Heart right ventricle (tissue), 16 donors: ENCODE measurements around the gene EDAR. TPM values are rescaled to one million over a fixed set of nuclear protein-coding genes. Genes with fewer than 3 reads are reported as not detected.

ENCODE experiments used
- ATAC-seq, 8 donors: fragments of 200-7000 bp; cut with Tn5 transposase; one replicate each; pipeline ENCODE4 v1.9.1; 2020; ENCODE audit warnings: mild to moderate bottlenecking in 8 of 8, moderate library complexity in 8 of 8, moderate number of reproducible peaks in 1 of 8
- DNase-seq, 2 donors: peaks; one replicate each; pipeline ENCODE4 v3.0.0-alpha.2; 2020
- H3K27ac ChIP-seq, 10 donors: fragments of 200-600 bp; sonication (generic) in 2 of 10; one replicate each; pipeline versions ENCODE4 v1.5.0 to v1.8.0; 2020 to 2022; ENCODE audit warnings: mild to moderate bottlenecking in 3 of 10
- H3K27me3 ChIP-seq, 7 donors: fragments of 200-600 bp; one replicate each; pipeline ENCODE4 v1.8.0; 2021 to 2022; ENCODE audit warnings: mild to moderate bottlenecking in 2 of 7
- H3K36me3 ChIP-seq, 9 donors: fragments of 200-600 bp; sonication (generic) in 1 of 9; one replicate each; pipeline versions ENCODE4 v1.5.0 to v1.8.0; 2020 to 2022; ENCODE audit warnings: mild to moderate bottlenecking in 2 of 9
- H3K4me1 ChIP-seq, 9 donors: fragments of 200-600 bp; sonication (generic) in 1 of 9; one replicate each; pipeline versions ENCODE4 v1.5.0 to v1.8.0; 2020 to 2022; ENCODE audit warnings: mild to moderate bottlenecking in 4 of 9
- H3K4me3 ChIP-seq, 10 donors: fragments of 200-600 bp; sonication (generic) in 2 of 10; one replicate each; pipeline versions ENCODE4 v1.5.0 to v1.8.0; 2020 to 2022; ENCODE audit warnings: mild to moderate bottlenecking in 7 of 10, moderate library complexity in 2 of 10
- H3K9me3 ChIP-seq, 11 donors: fragments of 200-600 bp in 10 of 11; sonication (generic) in 2 of 11; one replicate each; pipeline versions ENCODE4 v1.5.0 to v1.8.0; 2013 to 2022; ENCODE audit warnings: mild to moderate bottlenecking in 2 of 11, control low read depth in 1 of 11, moderate library complexity in 1 of 11
- CTCF ChIP-seq, 9 donors: fragments of 200-600 bp; sonication (generic) in 2 of 9; IDR thresholded peaks; one replicate each; pipeline versions ENCODE4 v1.5.0 to v1.8.0; 2021 to 2022; ENCODE audit warnings: antibody characterized with exemption in 9 of 9, mild to moderate bottlenecking in 5 of 9, moderate library complexity in 1 of 9
- WGBS, 2 donors: extraction: QIAGEN DNeasy Blood & Tissue Kit; methylation state at CpG; one replicate each; pipeline ENCODE4 v1.1.7; 2013; ENCODE audit warnings: inconsistent platforms in 1 of 2; 5-methylcytosine and 5-hydroxymethylcytosine counted together
- intact Hi-C, 10 donors: fragments of 100-400 bp; cut with DNase I; formaldehyde crosslinking; loops; one replicate each; pipeline versions ENCODE4 v1.11.1 to v1.14.2; 2022
- polyA plus RNA-seq, 2 donors: library from polyadenylated mRNA; stranded (reverse); fragments of 200-250 nt; gene quantifications; one replicate each; pipeline ENCODE4 v1.2.3, GENCODE V29; 2013
- total RNA-seq, 10 donors: library from RNA; stranded (reverse); fragmentation: NEBNext Ultra II Directional in 3 of 10; extraction: Animal tissue kit (Norgen Biotek cat#: 25700) in 3 of 10; gene quantifications; one replicate each; pipeline versions ENCODE4 v1.2.1 to v1.2.4, GENCODE V29; 2021 to 2023
- donor health status: Arrhythmogenic right ventricular cardiomyopathy.
- donor health status: ischemic (EF 13 %, LVEDD 7.1; RV severe dilation, severe dysfunction).
- donor health status: healthy with polysubstance abuse.
- donor health status: DM: no; HTN: yes; CAD: no.
- donor health status: DM: no; HTN: no; CAD: no.
- donor health status: ischemic (EF 25% LVEDD 6.9; RV normal size, moderate dysfunction).
- donor health status: ischemic (EF 25% LVEDD 5.7; RV mildly dilated, moderate dysfunction).
- donor health status: healthy.
- donor health status: DM: yes; HTN: yes; CAD: no.
- donor health status: Ischemic cardiomyopathy.
- donor health status: ischemic (EF 35%, LVEDD 5.7; RV mildly dilated, moderate dysfunction).
- donor health status: nonischemic (EF 11% LVEDD 7.7; RV severe dilation, severe dysfunction).
- donor health status: DM: yes; HTN: yes; CAD: no.
- donor health status: PGD.
- donor health status: ischemic (EF 29% LVEDD 5.4; RV normal size, mild dysfunction).
- donor health status: nonischemic (EF 23%, LVEDD 6.1; RV moderate dilation, normal function).

EDAR gene
- total and polyA plus RNA-seq, 12 donors, result 0.07 to 0.34 TPM; not detected in 10

DNA sequence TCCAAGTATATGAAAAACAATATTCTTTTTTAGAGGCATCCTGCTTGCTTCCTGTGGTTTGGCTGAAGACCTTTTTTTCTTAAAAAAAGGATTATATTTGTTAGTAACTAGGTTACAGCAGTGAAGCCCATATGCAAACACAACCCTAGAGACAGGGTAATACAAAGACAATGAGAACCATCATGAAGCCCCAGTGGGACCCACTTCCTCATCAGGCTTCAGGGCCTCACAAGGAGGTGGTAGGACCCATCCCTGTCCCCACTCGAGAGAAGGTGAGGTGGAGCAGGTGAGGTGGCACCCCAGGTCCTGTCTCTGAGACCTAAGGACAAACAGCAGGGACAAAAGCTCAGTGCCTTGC is 80.3 kb downstream of the EDAR start:
- DNase-seq (no peak), ATAC-seq (no peak)
- no peak overlapping the region for H3K27ac ChIP-seq
- peaks cover 0 to 10% (median 0%) of the 10 kb centered on the region in 9 donors for H3K4me1 ChIP-seq
- H3K36me3 ChIP-seq, result no peaks in the 10 kb centered on the region
- 81 to 83% methylated on average over 1 of the region's 1 CpG for WGBS, 2 donors
- intact Hi-C loops, result no loop called here
- peaks cover 0 to 5% (median 0%) of the 10 kb centered on the region in 7 donors for H3K27me3 ChIP-seq
- no peak overlapping the region for H3K4me3 ChIP-seq
- H3K9me3 ChIP-seq, result no peaks in the 10 kb centered on the region
- TF ChIP-seq CTCF (IDR thresholded peaks at IDR 0.05), result no peak

DNA sequence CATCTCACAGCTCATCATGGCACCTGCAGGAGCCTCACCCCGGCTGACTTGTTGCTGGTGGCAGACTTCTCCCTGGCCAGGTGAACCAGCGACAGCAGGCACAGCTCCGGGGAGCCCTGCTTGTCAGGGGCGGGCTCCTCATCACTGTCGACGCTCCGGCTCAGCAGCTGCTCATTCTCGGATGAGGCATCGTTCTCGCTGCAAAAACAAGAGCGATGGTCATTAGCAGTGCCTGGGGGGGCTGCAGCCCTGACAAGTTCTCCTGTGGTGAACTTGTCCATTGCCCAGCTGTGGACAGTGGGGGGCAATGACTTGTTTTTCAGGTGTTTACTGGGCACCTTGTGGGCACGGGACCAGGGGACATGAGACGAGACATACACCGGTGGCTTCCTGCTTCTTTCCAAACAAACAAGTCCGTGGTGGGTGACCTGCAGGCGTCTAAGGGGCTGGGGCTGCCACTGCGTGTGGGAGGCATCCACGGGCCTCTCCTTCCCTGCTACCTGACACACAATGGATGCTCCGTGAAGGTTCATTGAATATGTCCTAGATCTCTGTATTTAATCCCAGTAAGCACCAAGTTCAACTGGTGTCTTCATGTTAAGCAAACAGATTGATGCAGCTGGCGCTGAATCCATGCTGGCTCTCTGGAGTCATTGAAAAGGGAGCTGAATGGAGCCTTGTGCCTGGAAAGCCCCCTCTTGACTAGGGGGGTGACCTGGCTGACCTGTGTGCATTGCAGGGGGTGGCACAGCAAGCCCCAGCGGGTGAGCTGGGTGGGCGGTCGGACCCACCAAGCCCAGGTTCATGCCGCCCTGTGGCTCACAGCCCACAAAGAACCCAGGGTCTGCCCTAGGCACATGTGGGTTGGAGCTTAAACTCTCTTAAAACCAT is 81.0 kb downstream of the EDAR start:
- Histone ChIP-seq H3K4me1 (peaks cover 0 to 10% (median 0%) of the 10 kb centered on the region in 9 donors), H3K36me3 (no peaks in the 10 kb centered on the region), H3K9me3 (no peaks in the 10 kb centered on the region), H3K27ac (no peak overlapping the region), H3K4me3 (no peak overlapping the region), H3K27me3 (peaks cover 0 to 5% (median 0%) of the 10 kb centered on the region in 7 donors)
- ATAC-seq (no peak), DNase-seq (no peak)
- WGBS, 2 donors, result 80 to 82% methylated on average over 24 of the region's 24 CpGs
- intact Hi-C loops, result no loop called here
- TF ChIP-seq CTCF (IDR thresholded peaks at IDR 0.05), result no peak

- H3K4me1 ChIP-seq, result peaks cover 0 to 10% (median 0%) of the 10 kb centered on the region in 9 donors
- H3K27me3 ChIP-seq, result peaks cover 0 to 5% (median 0%) of the 10 kb centered on the region in 7 donors
- H3K36me3 ChIP-seq, result no peaks in the 10 kb centered on the region
- TF ChIP-seq CTCF (IDR thresholded peaks at IDR 0.05), result no peak
- DNase-seq, result peak in 1 of 2 donors; percentile 37
- 75 to 77% methylated on average over 15 of the region's 15 CpGs for WGBS, 2 donors
- no peak overlapping the region for H3K4me3 ChIP-seq
- peak in 7 of 8 donors; percentile 21 to 63 (median 33) for ATAC-seq
- intact Hi-C loops, result no loop called here
- no peak overlapping the region for H3K27ac ChIP-seq
- H3K9me3 ChIP-seq, result no peaks in the 10 kb centered on the region
Observed at GRCh38 chr2:108906403-108907077, 82.5 kb downstream of the EDAR start.

DNA sequence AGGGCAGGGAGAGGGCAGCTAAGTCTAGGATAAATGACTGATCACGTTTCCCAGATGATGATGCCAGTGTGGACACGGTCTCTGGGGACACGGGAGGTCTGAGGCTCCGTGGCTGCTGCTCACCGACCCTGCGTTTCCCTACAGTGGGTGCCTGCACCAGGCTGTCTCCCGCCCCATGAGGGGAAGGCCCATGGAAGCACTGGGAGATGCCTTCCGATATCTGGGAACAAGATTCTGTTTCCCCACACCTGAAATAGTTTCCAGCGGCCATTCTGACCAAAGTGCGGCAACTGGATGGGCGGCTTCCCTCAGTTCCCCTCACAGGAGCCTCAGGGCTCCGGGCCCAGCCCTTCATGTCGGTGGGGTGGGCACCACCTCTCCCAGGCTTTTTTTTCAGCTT is 83.1 kb downstream of the EDAR start:
- no peak overlapping the region for H3K27ac ChIP-seq
- peak in 1 of 8 donors; percentile 34 for ATAC-seq
- H3K36me3 ChIP-seq, result no peaks in the 10 kb centered on the region
- H3K27me3 ChIP-seq, result peaks cover 0 to 5% (median 0%) of the 10 kb centered on the region in 7 donors
- no peak for TF ChIP-seq CTCF (IDR thresholded peaks at IDR 0.05)
- H3K4me1 ChIP-seq, result peaks cover 0 to 10% (median 0%) of the 10 kb centered on the region in 9 donors
- H3K9me3 ChIP-seq, result peaks cover 0 to 4% (median 0%) of the 10 kb centered on the region in 11 donors
- no peak overlapping the region for H3K4me3 ChIP-seq
- intact Hi-C loops, result no loop called here
- no peak for DNase-seq
- WGBS, 2 donors, result 85 to 87% methylated on average over 13 of the region's 13 CpGs
